Tibial nerve (tissue), 3 donors: ENCODE measurements around the gene P2RX5.

ENCODE experiments used
- POLR2A ChIP-seq, 2 donors: fragments of 450-650 bp; IDR thresholded peaks; one replicate each; pipeline ENCODE4 v1.6.1; 2017; ENCODE audit warnings: antibody characterized with exemption in 2 of 2, mild to moderate bottlenecking in 2 of 2, moderate library complexity in 2 of 2
- TF ChIP-seq, protein P1 (sequence below), 5 experiments: fragments of 200-600 bp in 3 of 5; fragments of 450-650 bp in 2 of 5; sonication (generic) in 3 of 5; IDR thresholded peaks; one replicate each; pipeline ENCODE4 v1.5.1; 2016 to 2019; ENCODE audit warnings: antibody characterized with exemption in 5 of 5, mild to moderate bottlenecking in 3 of 5, moderate library complexity in 2 of 5

DNA sequence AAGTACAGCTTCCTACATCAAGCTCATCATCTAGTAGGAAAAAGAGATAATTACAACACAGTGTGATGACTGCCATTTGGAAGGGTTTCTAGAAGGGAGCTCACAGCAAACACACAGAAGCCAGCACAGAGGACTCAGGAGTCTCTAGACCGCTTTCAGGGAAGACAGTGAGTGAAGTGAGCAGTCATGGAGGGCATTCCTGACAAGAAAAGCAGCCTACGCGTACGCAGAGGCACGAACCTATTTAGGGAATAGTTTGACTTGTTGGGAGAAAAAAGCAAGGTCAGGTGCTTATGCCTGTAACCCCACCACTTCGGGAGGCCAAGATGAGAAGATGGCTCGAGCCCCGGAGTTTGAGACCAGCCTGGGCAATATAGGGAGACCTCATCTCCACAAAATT is 19.3 kb upstream of the P2RX5 start:
- TF ChIP-seq, protein P1, sequence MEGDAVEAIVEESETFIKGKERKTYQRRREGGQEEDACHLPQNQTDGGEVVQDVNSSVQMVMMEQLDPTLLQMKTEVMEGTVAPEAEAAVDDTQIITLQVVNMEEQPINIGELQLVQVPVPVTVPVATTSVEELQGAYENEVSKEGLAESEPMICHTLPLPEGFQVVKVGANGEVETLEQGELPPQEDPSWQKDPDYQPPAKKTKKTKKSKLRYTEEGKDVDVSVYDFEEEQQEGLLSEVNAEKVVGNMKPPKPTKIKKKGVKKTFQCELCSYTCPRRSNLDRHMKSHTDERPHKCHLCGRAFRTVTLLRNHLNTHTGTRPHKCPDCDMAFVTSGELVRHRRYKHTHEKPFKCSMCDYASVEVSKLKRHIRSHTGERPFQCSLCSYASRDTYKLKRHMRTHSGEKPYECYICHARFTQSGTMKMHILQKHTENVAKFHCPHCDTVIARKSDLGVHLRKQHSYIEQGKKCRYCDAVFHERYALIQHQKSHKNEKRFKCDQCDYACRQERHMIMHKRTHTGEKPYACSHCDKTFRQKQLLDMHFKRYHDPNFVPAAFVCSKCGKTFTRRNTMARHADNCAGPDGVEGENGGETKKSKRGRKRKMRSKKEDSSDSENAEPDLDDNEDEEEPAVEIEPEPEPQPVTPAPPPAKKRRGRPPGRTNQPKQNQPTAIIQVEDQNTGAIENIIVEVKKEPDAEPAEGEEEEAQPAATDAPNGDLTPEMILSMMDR (IDR thresholded peaks at IDR 0.05) = no peak
- TF ChIP-seq POLR2A (IDR thresholded peaks at IDR 0.05) = no peak
